MM.1S (cell line): Measurements from ENCODE around the gene TMEM37.

Experiments used
- CTCF ChIP-seq: fragments of 300-600 bp; sonication (generic); IDR thresholded peaks from 2 replicates; pipeline ENCODE4 v1.5.1; 2016; ENCODE audit warnings: antibody characterized with exemption, low read length, mixed read lengths
- EZH2 ChIP-seq: fragments of 300-600 bp; sonication (generic); optimal IDR thresholded peaks from 2 replicates; pipeline ENCODE3; 2017; ENCODE audit warnings: low read depth, mild to moderate bottlenecking, antibody characterized with exemption, low read length, mixed read lengths
- EZH2phosphoT487 ChIP-seq: fragments of 300-600 bp; sonication (generic); IDR thresholded peaks from 2 replicates; pipeline ENCODE4 v1.6.1; 2018; ENCODE audit warnings: antibody characterized with exemption, low read length

DNA sequence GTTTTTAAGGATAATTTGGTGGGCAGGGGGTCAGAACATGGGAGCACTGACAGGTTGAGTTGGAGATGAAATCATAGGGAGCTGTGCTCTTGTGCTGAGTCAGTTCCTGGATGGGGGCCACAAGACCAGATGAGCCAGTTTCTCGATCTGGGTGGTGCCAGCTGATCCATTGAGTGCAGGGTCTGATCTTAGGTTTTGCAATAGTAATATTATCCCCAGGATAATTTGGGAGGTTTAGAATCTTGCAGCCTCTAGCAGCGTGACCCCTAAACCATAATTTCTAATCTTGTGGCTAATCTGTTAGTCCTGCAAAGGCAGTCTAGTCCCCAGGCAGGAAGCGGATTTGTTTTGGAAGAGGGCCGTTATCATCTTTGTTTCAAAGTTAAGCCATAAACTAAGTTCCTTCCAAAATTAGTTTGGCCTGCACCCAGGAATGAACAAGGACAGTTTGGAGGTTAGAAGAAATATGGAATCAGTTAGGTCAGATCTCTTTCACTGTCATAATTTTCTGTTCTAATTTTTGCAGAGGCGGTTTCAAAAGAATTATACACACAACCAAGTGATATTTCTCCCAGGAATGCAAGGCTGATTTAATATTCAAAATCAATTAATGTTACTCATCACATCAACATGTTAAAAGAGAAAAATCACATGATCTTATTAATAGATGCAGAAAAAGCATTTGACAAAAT is 41.9 kb upstream of the TMEM37 start:
- TF ChIP-seq CTCF (no peak), EZH2 (no peak), EZH2phosphoT487 (no peak)
